ENCODE results near the gene PRKAR2B. TPM values are rescaled to one million over a fixed set of nuclear protein-coding genes. Genes with fewer than 3 reads are reported as not detected.

PRKAR2B gene
- total RNA-seq, 2 experiments from 2014 or later = 69.0 to 210 TPM

GRCh38 chr7:107157091-107157490 is 112.6 kb downstream of the PRKAR2B start:
- Histone ChIP-seq H3K4me3 (ENCODE audit: low read depth, low read length, poor library complexity, severe bottlenecking) (no peak overlapping the region), H3K36me3 (ENCODE audit: insufficient read depth, low read length) (peaks cover 91% of the 10 kb centered on the region), H3K4me2 (ENCODE audit: low read length) (no peak overlapping the region), H2AFZ (ENCODE audit: low read length) (no peak overlapping the region), H3K9me3 (ENCODE audit: low read length) (no peaks in the 10 kb centered on the region), H4K20me1 (ENCODE audit: insufficient read depth, low read length) (no peaks in the 10 kb centered on the region), H3K27ac (ENCODE audit: low read depth, low read length, poor library complexity, severe bottlenecking) (no peak overlapping the region), H3K4me1 (ENCODE audit: insufficient read depth, low read length, poor library complexity, severe bottlenecking) (no peaks in the 10 kb centered on the region), H3K79me2 (ENCODE audit: insufficient read depth, low read depth, low read length) (peaks cover 5% of the 10 kb centered on the region; the same call in 1 of the 2 replicates), H3K9me2 (ENCODE audit: insufficient read depth, low read length) (no peaks in the 10 kb centered on the region)
- DNase-seq (ENCODE audit: low spot score) = no peak
- intact Hi-C loops (cut with micrococcal nuclease; ENCODE audit: unreplicated experiment) = no loop called here
- TF ChIP-seq EZH2phosphoT487 (IDR thresholded peaks at IDR 0.05; ENCODE audit: borderline replicate concordance, low read depth, low read length) = no peak
- TF ChIP-seq, protein P1, sequence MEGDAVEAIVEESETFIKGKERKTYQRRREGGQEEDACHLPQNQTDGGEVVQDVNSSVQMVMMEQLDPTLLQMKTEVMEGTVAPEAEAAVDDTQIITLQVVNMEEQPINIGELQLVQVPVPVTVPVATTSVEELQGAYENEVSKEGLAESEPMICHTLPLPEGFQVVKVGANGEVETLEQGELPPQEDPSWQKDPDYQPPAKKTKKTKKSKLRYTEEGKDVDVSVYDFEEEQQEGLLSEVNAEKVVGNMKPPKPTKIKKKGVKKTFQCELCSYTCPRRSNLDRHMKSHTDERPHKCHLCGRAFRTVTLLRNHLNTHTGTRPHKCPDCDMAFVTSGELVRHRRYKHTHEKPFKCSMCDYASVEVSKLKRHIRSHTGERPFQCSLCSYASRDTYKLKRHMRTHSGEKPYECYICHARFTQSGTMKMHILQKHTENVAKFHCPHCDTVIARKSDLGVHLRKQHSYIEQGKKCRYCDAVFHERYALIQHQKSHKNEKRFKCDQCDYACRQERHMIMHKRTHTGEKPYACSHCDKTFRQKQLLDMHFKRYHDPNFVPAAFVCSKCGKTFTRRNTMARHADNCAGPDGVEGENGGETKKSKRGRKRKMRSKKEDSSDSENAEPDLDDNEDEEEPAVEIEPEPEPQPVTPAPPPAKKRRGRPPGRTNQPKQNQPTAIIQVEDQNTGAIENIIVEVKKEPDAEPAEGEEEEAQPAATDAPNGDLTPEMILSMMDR (conservative IDR thresholded peaks at IDR 0.05; ENCODE audit: low read length) = no peak
- BruUV-seq (replicated peaks) = no TSS peak
- CTCF ChIA-PET (ENCODE audit: unreplicated experiment) = no interaction called here
- POLR2A ChIA-PET = interaction anchor here (0.6 to 0.9 kb wide), 2 partner anchors 295 to 401 kb away, joined by 3 to 4 read pairs; no protein-coding TSS in a partner anchor

DNA sequence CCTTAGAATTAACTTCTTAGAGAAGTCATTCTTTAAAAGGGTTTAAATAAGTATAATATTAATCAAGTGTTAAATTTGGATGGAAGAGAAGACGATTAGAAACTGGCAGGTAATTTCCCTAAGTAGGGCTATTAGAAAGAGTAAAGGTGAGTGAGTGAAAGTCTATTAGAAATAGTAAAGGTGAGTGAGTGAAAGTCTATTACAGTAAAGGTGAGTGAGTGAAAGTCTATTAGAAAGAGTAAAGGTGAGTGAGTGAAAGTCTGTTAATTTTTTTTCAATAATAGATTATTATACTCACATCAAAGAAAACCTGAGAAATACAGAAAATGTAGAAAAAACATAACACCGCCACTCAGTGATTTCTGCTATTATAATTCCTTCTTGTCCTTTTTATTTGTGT is 113.5 kb downstream of the PRKAR2B start:
- H4K20me1 ChIP-seq (ENCODE audit: insufficient read depth, low read length) = no peaks in the 10 kb centered on the region
- no peak overlapping the region for H3K4me2 ChIP-seq (ENCODE audit: low read length)
- H3K36me3 ChIP-seq (ENCODE audit: insufficient read depth, low read length) = peaks cover 82% of the 10 kb centered on the region
- H3K9me2 ChIP-seq (ENCODE audit: insufficient read depth, low read length) = no peaks in the 10 kb centered on the region
- DNase-seq (ENCODE audit: low spot score) = no peak
- H3K27ac ChIP-seq (ENCODE audit: low read depth, low read length, poor library complexity, severe bottlenecking) = no peak overlapping the region
- H3K9me3 ChIP-seq (ENCODE audit: low read length) = no peaks in the 10 kb centered on the region
- TF ChIP-seq, protein P1 (conservative IDR thresholded peaks at IDR 0.05; ENCODE audit: low read length) = no peak
- TF ChIP-seq EZH2phosphoT487 (IDR thresholded peaks at IDR 0.05; ENCODE audit: borderline replicate concordance, low read depth, low read length) = no peak
- no peaks in the 10 kb centered on the region for H3K4me1 ChIP-seq (ENCODE audit: insufficient read depth, low read length, poor library complexity, severe bottlenecking)
- intact Hi-C loops (cut with micrococcal nuclease; ENCODE audit: unreplicated experiment) = no loop called here
- H3K79me2 ChIP-seq (ENCODE audit: insufficient read depth, low read depth, low read length) = no peaks in the 10 kb centered on the region
- no peak overlapping the region for H2AFZ ChIP-seq (ENCODE audit: low read length)
- ChIA-PET CTCF (ENCODE audit: unreplicated experiment) (no interaction called here), POLR2A (no interaction called here)
- no TSS peak for BruUV-seq (replicated peaks)
- H3K4me3 ChIP-seq (ENCODE audit: low read depth, low read length, poor library complexity, severe bottlenecking) = no peak overlapping the region

DNA sequence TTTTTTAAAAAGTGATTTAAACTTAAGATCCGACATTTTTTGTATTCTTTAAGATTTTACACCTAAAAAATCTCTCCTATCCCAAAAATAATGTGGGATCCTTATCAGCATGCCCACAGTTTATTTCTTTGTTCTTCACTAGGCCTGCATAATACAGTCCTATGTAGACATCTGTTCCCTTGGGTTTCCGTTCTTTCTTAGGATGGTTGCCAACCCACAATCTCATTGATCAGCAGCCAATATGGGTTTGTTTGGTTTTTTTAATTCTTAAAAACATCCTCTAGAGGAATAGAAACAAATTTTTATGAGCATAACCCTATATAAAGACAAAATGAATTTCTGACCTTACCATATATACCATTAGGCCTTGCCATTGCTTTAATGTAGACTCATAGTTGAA is 115.9 kb downstream of the PRKAR2B start:
- CTCF ChIA-PET (ENCODE audit: unreplicated experiment) = no interaction called here
- Histone ChIP-seq H3K9me2 (ENCODE audit: insufficient read depth, low read length) (no peaks in the 10 kb centered on the region), H3K27ac (ENCODE audit: low read depth, low read length, poor library complexity, severe bottlenecking) (no peak overlapping the region), H3K79me2 (ENCODE audit: insufficient read depth, low read depth, low read length) (no peaks in the 10 kb centered on the region), H3K4me1 (ENCODE audit: insufficient read depth, low read length, poor library complexity, severe bottlenecking) (no peaks in the 10 kb centered on the region), H3K36me3 (ENCODE audit: insufficient read depth, low read length) (peaks cover 58% of the 10 kb centered on the region), H2AFZ (ENCODE audit: low read length) (no peak overlapping the region), H4K20me1 (ENCODE audit: insufficient read depth, low read length) (no peaks in the 10 kb centered on the region), H3K4me2 (ENCODE audit: low read length) (no peak overlapping the region), H3K9me3 (ENCODE audit: low read length) (no peaks in the 10 kb centered on the region), H3K4me3 (ENCODE audit: low read depth, low read length, poor library complexity, severe bottlenecking) (no peak overlapping the region)
- TF ChIP-seq EZH2phosphoT487 (IDR thresholded peaks at IDR 0.05; ENCODE audit: borderline replicate concordance, low read depth, low read length) = no peak
- TF ChIP-seq, protein P1 (conservative IDR thresholded peaks at IDR 0.05; ENCODE audit: low read length) = no peak
- POLR2A ChIA-PET = interaction anchor here (0.9 kb wide), 1 partner anchor 213 kb away, joined by 3 read pairs; no protein-coding TSS in a partner anchor
- no TSS peak for BruUV-seq (replicated peaks)
- intact Hi-C loops (cut with micrococcal nuclease; ENCODE audit: unreplicated experiment) = loop anchor here (10.0 kb wide), 1 partner anchor 876 kb away; the partner anchor contains the start of gene NAMPT
- DNase-seq (ENCODE audit: low spot score) = no peak
